Adrenal gland (tissue), 12 donors: ENCODE measurements around the gene DIAPH3. TPM values are rescaled to one million over a fixed set of nuclear protein-coding genes. Genes with fewer than 3 reads are reported as not detected.

ENCODE experiments used
- DNase-seq, 7 donors: peaks; one replicate each; pipeline ENCODE4 v3.0.0-alpha.2; 2019 to 2020
- H3K27ac ChIP-seq, 5 donors: fragments of 200-600 bp; sonication (generic) in 4 of 5; 1 replicate in 3 of 5; 2 replicates in 2 of 5; pipeline versions ENCODE4 v1.5.1 to v1.8.0; 2016 to 2020; ENCODE audit warnings: mild to moderate bottlenecking in 1 of 5
- H3K27me3 ChIP-seq: fragments of 200-600 bp; 2 replicates; pipeline ENCODE4 v1.8.0; 2021
- H3K36me3 ChIP-seq, 2 donors: fragments of 200-600 bp; replicated peaks in 1 of 2; 1 replicate in 1 of 2; 2 replicates in 1 of 2; pipeline versions ENCODE4 v1.5.1 to v1.8.0; 2018 to 2022
- H3K4me1 ChIP-seq, 2 donors: fragments of 200-600 bp; replicated peaks in 1 of 2; 1 replicate in 1 of 2; 2 replicates in 1 of 2; pipeline versions ENCODE4 v1.5.1 to v1.8.0; 2018 to 2021
- H3K4me3 ChIP-seq, 4 donors: fragments of 200-600 bp; sonication (generic) in 3 of 4; one replicate each; pipeline ENCODE4 v1.5.1; 2016 to 2018
- H3K9me3 ChIP-seq, 3 donors: fragments of 200-600 bp; sonication (generic) in 1 of 3; replicated peaks in 1 of 3; 1 replicate in 2 of 3; 2 replicates in 1 of 3; pipeline versions ENCODE4 v1.5.1 to v1.8.0; 2016 to 2021
- POLR2A ChIP-seq, 2 donors: fragments of 450-650 bp; IDR thresholded peaks; one replicate each; pipeline ENCODE4 v1.6.1; 2017; ENCODE audit warnings: antibody characterized with exemption in 2 of 2, mild to moderate bottlenecking in 2 of 2, moderate library complexity in 1 of 2
- WGBS, 4 donors: extraction: QIAGEN DNeasy Blood & Tissue Kit in 2 of 4; methylation state at CpG; one replicate each; pipeline versions ENCODE4 v1.1.5 to v1.1.7; 2013 to 2017; 5-methylcytosine and 5-hydroxymethylcytosine counted together
- intact Hi-C, 2 donors: fragments of 100-400 bp; cut with DNase I; formaldehyde crosslinking; loops; one replicate each; pipeline versions ENCODE4 v1.14.1 to v1.15.0; 2022 to 2023
- polyA plus RNA-seq, 3 donors: library from polyadenylated mRNA; stranded (reverse); fragments of 200-250 nt in 2 of 3; fragments of 350-450 nt in 1 of 3; fragmentation: Illumina TruSeq in 1 of 3; extraction: RNeasy Lipid Tissue Mini Kit (QIAGEN cat#74804) in 1 of 3; gene quantifications; one replicate each; pipeline ENCODE4 v1.2.3, GENCODE V29; 2013 to 2014
- total RNA-seq, 9 donors: library from RNA; depleted of rRNA in 4 of 9; stranded (reverse); fragments of >200 nt in 4 of 9; fragments of 120-200 nt in 1 of 9; fragmentation: NEBNext Ultra II Directional in 1 of 9; extraction: Animal tissue kit (Norgen Biotek cat#: 25700) in 1 of 9; gene quantifications; one replicate each; pipeline versions ENCODE4 v1.1.0 to v1.2.4, GENCODE V29; 2013 to 2023
- TF ChIP-seq, protein P1 (sequence below), 6 experiments: fragments of 450-650 bp in 4 of 6; fragments of 200-600 bp in 2 of 6; sonication (generic) in 1 of 6; IDR thresholded peaks; 1 replicate in 5 of 6; 2 replicates in 1 of 6; pipeline versions ENCODE4 v1.5.1 to v1.8.0; 2016 to 2021; ENCODE audit warnings: antibody characterized with exemption in 6 of 6, mild to moderate bottlenecking in 2 of 6, moderate library complexity in 1 of 6
- donor health status: healthy with polysubstance abuse.
- donor health status: Bipolar disorder and iron deficiency.
- donor health status: DM: yes; HTN: yes; CAD: no.
- donor health status: DM: no; HTN: no; CAD: no.
- donor health status: DM: no; HTN: no; CAD: no.
- donor health status: DM: yes; HTN: yes; CAD: no.

DIAPH3 gene
- total and polyA plus RNA-seq, 12 donors, result 0.07 to 4.2 (median 0.42) TPM; not detected in 3

DNA sequence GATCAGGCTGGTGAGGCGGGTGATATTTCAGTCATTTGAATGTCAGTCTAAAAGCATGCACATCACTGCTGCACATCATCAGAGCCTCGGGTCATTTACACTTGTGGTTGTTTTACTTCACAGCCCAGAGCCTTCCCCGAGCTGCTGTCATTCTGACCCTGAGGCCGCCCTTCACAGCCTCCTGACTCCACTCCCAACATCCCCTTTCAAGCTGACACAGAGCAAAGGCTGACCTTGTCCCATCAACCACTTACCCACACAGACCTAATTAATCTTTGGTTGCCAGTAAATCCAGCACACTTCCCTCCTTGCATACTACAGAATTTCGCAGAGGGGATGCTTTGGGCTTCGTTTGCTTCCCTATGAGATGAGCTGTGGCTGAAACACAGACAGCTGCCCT is 528.1 kb downstream of the DIAPH3 start:
- 66 to 71% (median 69%) methylated on average over 6 of the region's 6 CpGs for WGBS, 4 donors
- no peak for DNase-seq
- H3K4me1 ChIP-seq, result no peaks in the 10 kb centered on the region
- no peaks in the 10 kb centered on the region for H3K9me3 ChIP-seq
- no peaks in the 10 kb centered on the region for H3K36me3 ChIP-seq
- TF ChIP-seq, protein P1, sequence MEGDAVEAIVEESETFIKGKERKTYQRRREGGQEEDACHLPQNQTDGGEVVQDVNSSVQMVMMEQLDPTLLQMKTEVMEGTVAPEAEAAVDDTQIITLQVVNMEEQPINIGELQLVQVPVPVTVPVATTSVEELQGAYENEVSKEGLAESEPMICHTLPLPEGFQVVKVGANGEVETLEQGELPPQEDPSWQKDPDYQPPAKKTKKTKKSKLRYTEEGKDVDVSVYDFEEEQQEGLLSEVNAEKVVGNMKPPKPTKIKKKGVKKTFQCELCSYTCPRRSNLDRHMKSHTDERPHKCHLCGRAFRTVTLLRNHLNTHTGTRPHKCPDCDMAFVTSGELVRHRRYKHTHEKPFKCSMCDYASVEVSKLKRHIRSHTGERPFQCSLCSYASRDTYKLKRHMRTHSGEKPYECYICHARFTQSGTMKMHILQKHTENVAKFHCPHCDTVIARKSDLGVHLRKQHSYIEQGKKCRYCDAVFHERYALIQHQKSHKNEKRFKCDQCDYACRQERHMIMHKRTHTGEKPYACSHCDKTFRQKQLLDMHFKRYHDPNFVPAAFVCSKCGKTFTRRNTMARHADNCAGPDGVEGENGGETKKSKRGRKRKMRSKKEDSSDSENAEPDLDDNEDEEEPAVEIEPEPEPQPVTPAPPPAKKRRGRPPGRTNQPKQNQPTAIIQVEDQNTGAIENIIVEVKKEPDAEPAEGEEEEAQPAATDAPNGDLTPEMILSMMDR (IDR thresholded peaks at IDR 0.05), result no peak
- intact Hi-C loops, result no loop called here
- H3K27ac ChIP-seq, result no peak overlapping the region
- H3K27me3 ChIP-seq, result no peaks in the 10 kb centered on the region
- no peak overlapping the region for H3K4me3 ChIP-seq

DNA sequence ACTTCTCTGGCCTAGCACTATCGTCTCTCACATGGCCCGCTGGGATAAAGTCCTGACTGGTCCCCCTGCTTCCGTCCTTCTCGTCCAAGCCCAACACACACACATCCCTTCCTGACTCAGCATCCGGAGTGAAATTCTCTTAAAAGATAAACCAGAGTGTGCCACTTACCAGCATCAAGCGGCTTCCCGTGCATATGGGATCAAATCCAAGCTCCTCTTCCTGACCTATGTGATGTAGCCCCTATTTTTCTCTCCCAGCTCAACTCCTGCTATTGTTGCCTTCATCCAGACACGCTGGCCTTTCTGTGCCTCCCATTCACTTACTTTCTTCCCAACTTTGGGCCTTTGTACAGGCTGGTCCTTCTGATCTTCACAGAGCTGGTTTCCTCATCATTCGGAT is 530.4 kb downstream of the DIAPH3 start:
- Histone ChIP-seq H3K4me3 (no peak overlapping the region), H3K27ac (peak overlapping the region in 1 of 5 donors; percentile 49), H3K27me3 (no peaks in the 10 kb centered on the region), H3K4me1 (no peaks in the 10 kb centered on the region), H3K9me3 (no peaks in the 10 kb centered on the region), H3K36me3 (no peaks in the 10 kb centered on the region)
- intact Hi-C loops, result no loop called here
- DNase-seq, result peak; percentile 20 to 73 (median 38)
- TF ChIP-seq, protein P1 (IDR thresholded peaks at IDR 0.05), result no peak
- no peak for TF ChIP-seq POLR2A (IDR thresholded peaks at IDR 0.05)
- WGBS, 4 donors, result 80 to 87% (median 84%) methylated on average over 9 of the region's 9 CpGs

DNA sequence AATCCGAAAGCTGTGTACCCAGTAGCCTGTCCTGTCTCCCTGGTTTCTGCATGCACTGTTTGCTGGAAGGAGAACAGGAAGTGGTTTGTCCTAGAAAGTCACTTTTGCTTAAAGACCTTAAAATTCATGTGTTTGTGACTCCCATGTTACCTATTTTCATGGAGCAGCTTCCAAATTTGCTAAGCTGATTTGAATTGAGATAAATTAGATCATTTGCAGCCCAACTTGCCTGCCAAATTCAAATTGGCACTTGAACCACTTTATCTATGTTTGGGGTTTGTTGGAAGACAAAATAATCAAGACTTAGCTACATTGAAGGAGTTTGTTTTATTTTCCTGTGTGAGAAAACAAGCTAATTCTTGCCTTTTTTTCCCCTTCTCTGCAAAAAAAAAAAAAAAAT is 532.5 kb downstream of the DIAPH3 start:
- H3K27ac ChIP-seq, result no peak overlapping the region
- TF ChIP-seq, protein P1 (IDR thresholded peaks at IDR 0.05), result no peak
- no peak for TF ChIP-seq POLR2A (IDR thresholded peaks at IDR 0.05)
- no peak overlapping the region for H3K4me3 ChIP-seq
- no peaks in the 10 kb centered on the region for H3K27me3 ChIP-seq
- no peak for DNase-seq
- no peaks in the 10 kb centered on the region for H3K4me1 ChIP-seq
- intact Hi-C loops, result no loop called here
- WGBS, 4 donors, result 39 to 54% (median 47%) methylated on average over 1 of the region's 1 CpG
- H3K36me3 ChIP-seq, result no peaks in the 10 kb centered on the region
- no peaks in the 10 kb centered on the region for H3K9me3 ChIP-seq

DNA sequence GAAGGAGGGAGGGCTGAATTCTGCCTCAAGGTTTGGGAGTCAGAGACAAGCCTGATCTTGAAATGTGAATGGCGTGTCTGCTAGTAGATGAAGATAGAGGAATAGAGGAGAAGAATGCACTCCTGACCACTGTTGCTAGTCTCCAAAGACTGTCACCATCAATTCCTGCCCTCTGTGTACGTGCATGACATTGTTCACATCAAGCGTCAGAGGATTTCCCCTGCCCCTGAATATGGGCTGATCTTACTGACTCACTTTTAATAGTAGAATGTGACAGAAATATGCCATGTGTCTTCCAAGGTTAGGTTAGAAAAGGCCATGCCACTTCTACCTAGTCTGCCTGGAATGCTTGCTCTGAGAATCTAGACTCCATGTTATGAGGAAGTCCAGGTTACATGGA is 538.6 kb downstream of the DIAPH3 start:
- intact Hi-C loops, result no loop called here
- TF ChIP-seq, protein P1 (IDR thresholded peaks at IDR 0.05), result no peak
- no peak for TF ChIP-seq POLR2A (IDR thresholded peaks at IDR 0.05)
- WGBS, 4 donors, result 89 to 92% (median 90%) methylated on average over 3 of the region's 3 CpGs

More for the DNA sequence above, 538.6 kb downstream of the DIAPH3 start:
- Histone ChIP-seq H3K4me3 (no peak overlapping the region), H3K27ac (no peak overlapping the region), H3K27me3 (no peaks in the 10 kb centered on the region), H3K36me3 (no peaks in the 10 kb centered on the region), H3K4me1 (no peaks in the 10 kb centered on the region), H3K9me3 (no peaks in the 10 kb centered on the region)
- no peak for DNase-seq
